OCI-LY3 (cell line): Measurements from ENCODE around the gene PDE5A.

Experiments
- EZH2phosphoT487 ChIP-seq: fragments of 200-600 bp; shearing (Covaris generic); IDR thresholded peaks from 2 replicates; pipeline ENCODE4 v1.6.1; 2018; ENCODE audit warnings: antibody characterized with exemption, mixed run types, low read depth
- TF ChIP-seq, protein P1 (sequence below): fragments of 200-600, 300-600 bp; sonication (generic); IDR thresholded peaks from 2 replicates; pipeline ENCODE4 v1.5.1; 2014; ENCODE audit warnings: antibody characterized with exemption, low read length, low read depth

DNA sequence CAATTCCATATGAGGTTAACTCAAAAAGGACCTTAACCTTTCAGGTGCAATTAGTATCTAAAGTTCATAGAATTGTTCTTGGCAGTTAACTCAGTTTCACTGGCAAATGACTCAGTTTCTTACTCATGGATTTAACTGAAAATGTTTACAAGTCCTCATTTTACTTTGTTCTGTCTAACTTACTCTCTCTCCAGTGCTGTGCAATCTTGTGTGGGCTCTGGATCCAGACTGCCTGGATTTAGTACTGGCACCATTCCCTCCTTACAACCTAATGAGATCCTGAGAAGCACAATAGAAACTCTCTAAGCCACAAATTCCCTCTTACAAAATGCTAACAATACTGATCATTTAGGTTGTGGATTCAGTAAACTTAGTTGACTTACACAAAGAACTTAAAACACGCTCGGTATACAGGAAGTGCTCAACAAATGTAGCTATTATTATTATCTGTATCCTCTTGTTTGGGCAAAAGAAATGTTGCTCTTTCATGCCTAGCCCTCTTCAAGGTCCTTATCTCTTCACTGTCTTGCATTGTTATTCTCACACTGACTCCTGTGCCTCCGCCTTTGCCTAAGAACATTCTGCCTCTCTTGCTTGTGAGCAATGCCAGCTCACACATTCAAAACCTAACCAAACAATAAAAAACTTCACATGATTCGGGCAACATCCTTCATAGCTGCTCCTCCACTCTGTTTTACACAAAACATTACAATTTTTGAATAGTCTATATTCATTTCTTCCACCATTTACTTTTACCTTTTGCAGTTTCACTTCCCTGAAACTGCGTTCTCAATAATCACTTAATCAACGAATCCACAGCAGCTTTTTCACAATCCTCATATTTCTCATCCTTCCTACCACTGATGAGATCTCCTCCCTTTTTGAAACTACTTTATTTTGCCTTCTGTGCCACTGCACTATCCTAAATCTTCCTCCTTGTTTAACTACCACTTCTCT is 91.8 kb downstream of the PDE5A start:
- TF ChIP-seq, protein P1, sequence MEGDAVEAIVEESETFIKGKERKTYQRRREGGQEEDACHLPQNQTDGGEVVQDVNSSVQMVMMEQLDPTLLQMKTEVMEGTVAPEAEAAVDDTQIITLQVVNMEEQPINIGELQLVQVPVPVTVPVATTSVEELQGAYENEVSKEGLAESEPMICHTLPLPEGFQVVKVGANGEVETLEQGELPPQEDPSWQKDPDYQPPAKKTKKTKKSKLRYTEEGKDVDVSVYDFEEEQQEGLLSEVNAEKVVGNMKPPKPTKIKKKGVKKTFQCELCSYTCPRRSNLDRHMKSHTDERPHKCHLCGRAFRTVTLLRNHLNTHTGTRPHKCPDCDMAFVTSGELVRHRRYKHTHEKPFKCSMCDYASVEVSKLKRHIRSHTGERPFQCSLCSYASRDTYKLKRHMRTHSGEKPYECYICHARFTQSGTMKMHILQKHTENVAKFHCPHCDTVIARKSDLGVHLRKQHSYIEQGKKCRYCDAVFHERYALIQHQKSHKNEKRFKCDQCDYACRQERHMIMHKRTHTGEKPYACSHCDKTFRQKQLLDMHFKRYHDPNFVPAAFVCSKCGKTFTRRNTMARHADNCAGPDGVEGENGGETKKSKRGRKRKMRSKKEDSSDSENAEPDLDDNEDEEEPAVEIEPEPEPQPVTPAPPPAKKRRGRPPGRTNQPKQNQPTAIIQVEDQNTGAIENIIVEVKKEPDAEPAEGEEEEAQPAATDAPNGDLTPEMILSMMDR, result no peak
- TF ChIP-seq EZH2phosphoT487, result no peak
